ENCODE data around the gene XYLT1. TPM values are rescaled to one million over a fixed set of nuclear protein-coding genes. Genes with fewer than 3 reads are reported as not detected.

XYLT1 gene
- total RNA-seq, 1 experiment from 2014 or later, result 12.5 TPM

DNA sequence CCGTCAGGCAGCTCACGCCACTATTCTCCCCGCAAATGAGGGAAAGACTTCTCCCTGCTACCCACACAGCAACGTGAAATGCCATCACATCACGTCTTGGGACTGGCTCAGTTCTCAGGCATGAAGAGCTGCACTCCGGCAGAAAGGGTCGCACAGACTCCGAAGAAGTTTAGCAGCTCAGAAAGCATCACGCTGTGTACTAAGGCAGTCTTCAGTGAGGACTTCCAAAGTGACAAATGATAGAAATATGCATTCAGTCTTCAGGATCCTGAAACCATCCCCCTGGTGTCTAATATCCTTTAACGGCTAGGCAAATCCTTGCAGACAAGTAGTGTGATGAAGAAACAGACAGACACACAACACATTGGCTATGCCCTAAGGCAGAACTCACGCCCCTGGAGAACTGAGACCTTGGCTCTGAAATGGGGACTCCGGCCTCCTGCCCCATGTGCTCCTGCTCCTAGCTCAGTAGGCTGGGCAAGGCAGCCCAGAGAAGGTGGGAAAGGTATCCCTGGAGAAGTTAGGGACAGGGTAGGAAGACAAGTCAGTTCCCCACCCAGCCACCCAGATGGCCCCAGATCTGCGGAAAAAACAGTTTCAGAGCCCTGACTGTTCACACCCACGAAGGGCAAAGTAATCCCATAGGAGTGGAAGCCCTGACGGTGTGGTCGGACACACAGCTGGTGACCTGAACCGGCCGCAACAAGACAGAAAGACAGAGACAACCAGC is 1.6 kb downstream of the XYLT1 start:
- POLR2A ChIA-PET, result no interaction called here
- peak in 1 of 2 experiments; percentile 3 for DNase-seq
- CTCF ChIA-PET, result interaction anchor here (1.2 kb wide), 1 partner anchor 110 kb away, joined by 3 read pairs; no protein-coding TSS in a partner anchor
- Histone ChIP-seq H3K27me3 (replicated peaks; ENCODE audit: control insufficient read depth, insufficient read depth, low read length) (no peaks in the 10 kb centered on the region), H3K9me3 (no peaks in the 10 kb centered on the region), H3K4me1 (peaks cover 51% of the 10 kb centered on the region), H3K4me3 (ENCODE audit: low read depth, low read length) (peak overlapping the region; percentile 66), H3K36me3 (ENCODE audit: control insufficient read depth, insufficient read depth, low read length) (no peaks in the 10 kb centered on the region)
- H3K4me3 Mint-ChIP-seq (ENCODE audit: unreplicated experiment), result peak overlapping the region; percentile 79
- no peaks in the 10 kb centered on the region for H3K27me3 Mint-ChIP-seq (ENCODE audit: insufficient read depth, unreplicated experiment)
- H3K36me3 Mint-ChIP-seq (ENCODE audit: insufficient read depth, unreplicated experiment), result no peaks in the 10 kb centered on the region
- TSS peak; percentile 10 for BruUV-seq (replicated peaks)
- intact Hi-C loops (cut with micrococcal nuclease; ENCODE audit: unreplicated experiment), result loop anchor here (5.0 to 10.0 kb wide), 3 partner anchors 84 to 257 kb away; no protein-coding TSS in a partner anchor
- TF ChIP-seq, protein P1, sequence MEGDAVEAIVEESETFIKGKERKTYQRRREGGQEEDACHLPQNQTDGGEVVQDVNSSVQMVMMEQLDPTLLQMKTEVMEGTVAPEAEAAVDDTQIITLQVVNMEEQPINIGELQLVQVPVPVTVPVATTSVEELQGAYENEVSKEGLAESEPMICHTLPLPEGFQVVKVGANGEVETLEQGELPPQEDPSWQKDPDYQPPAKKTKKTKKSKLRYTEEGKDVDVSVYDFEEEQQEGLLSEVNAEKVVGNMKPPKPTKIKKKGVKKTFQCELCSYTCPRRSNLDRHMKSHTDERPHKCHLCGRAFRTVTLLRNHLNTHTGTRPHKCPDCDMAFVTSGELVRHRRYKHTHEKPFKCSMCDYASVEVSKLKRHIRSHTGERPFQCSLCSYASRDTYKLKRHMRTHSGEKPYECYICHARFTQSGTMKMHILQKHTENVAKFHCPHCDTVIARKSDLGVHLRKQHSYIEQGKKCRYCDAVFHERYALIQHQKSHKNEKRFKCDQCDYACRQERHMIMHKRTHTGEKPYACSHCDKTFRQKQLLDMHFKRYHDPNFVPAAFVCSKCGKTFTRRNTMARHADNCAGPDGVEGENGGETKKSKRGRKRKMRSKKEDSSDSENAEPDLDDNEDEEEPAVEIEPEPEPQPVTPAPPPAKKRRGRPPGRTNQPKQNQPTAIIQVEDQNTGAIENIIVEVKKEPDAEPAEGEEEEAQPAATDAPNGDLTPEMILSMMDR (IDR thresholded peaks at IDR 0.05; ENCODE audit: insufficient read depth in 1 of 2, low read depth in 1 of 2, low read length in 1 of 2, severe bottlenecking in 1 of 2, unreplicated experiment in 1 of 2), result no peak
- H3K27ac Mint-ChIP-seq (ENCODE audit: unreplicated experiment), result peak overlapping the region; percentile 49
- H3K4me1 Mint-ChIP-seq (ENCODE audit: low read depth, unreplicated experiment), result peaks cover 36% of the 10 kb centered on the region
- H3K9me3 Mint-ChIP-seq (ENCODE audit: unreplicated experiment), result no peaks in the 10 kb centered on the region

- H3K4me3 ChIP-seq (ENCODE audit: low read depth, low read length), result no peak overlapping the region
- Mint-ChIP-seq H3K36me3 (ENCODE audit: insufficient read depth, unreplicated experiment) (no peaks in the 10 kb centered on the region), H3K27me3 (ENCODE audit: insufficient read depth, unreplicated experiment) (no peaks in the 10 kb centered on the region), H3K9me3 (ENCODE audit: unreplicated experiment) (no peaks in the 10 kb centered on the region), H3K4me1 (ENCODE audit: low read depth, unreplicated experiment) (peaks cover 42% of the 10 kb centered on the region), H3K27ac (ENCODE audit: unreplicated experiment) (peak overlapping the region; percentile 11), H3K4me3 (ENCODE audit: unreplicated experiment) (peak overlapping the region; percentile 79)
- intact Hi-C loops (cut with micrococcal nuclease; ENCODE audit: unreplicated experiment), result loop anchor here (5.0 to 10.0 kb wide), 3 partner anchors 84 to 256 kb away; no protein-coding TSS in a partner anchor
- TF ChIP-seq, protein P1 (IDR thresholded peaks at IDR 0.05; ENCODE audit: insufficient read depth in 1 of 2, low read depth in 1 of 2, low read length in 1 of 2, severe bottlenecking in 1 of 2, unreplicated experiment in 1 of 2), result no peak
- no peaks in the 10 kb centered on the region for H3K36me3 ChIP-seq (ENCODE audit: control insufficient read depth, insufficient read depth, low read length)
- peaks cover 51% of the 10 kb centered on the region for H3K4me1 ChIP-seq
- H3K9me3 ChIP-seq, result no peaks in the 10 kb centered on the region
- POLR2A ChIA-PET, result no interaction called here
- DNase-seq, result no peak
- CTCF ChIA-PET, result interaction anchor here (1.0 to 1.3 kb wide), 3 partner anchors 111 to 191 kb away, joined by 3 to 6 read pairs (median 3); no protein-coding TSS in a partner anchor
- no TSS peak for BruUV-seq (replicated peaks)
- no peaks in the 10 kb centered on the region for H3K27me3 ChIP-seq (replicated peaks; ENCODE audit: control insufficient read depth, insufficient read depth, low read length)
Measured at GRCh38 chr16:17468611-17469010, 2.1 kb downstream of the XYLT1 start.

GRCh38 chr16:17467923-17468540 is 2.7 kb downstream of the XYLT1 start:
- H3K27ac Mint-ChIP-seq (ENCODE audit: unreplicated experiment), result peak overlapping the region; percentile 11
- no peaks in the 10 kb centered on the region for H3K9me3 Mint-ChIP-seq (ENCODE audit: unreplicated experiment)
- Histone ChIP-seq H3K9me3 (no peaks in the 10 kb centered on the region), H3K36me3 (ENCODE audit: control insufficient read depth, insufficient read depth, low read length) (no peaks in the 10 kb centered on the region), H3K4me3 (ENCODE audit: low read depth, low read length) (no peak overlapping the region), H3K4me1 (peaks cover 51% of the 10 kb centered on the region), H3K27me3 (replicated peaks; ENCODE audit: control insufficient read depth, insufficient read depth, low read length) (no peaks in the 10 kb centered on the region)
- no peaks in the 10 kb centered on the region for H3K27me3 Mint-ChIP-seq (ENCODE audit: insufficient read depth, unreplicated experiment)
- H3K36me3 Mint-ChIP-seq (ENCODE audit: insufficient read depth, unreplicated experiment), result no peaks in the 10 kb centered on the region
- peak overlapping the region; percentile 79 for H3K4me3 Mint-ChIP-seq (ENCODE audit: unreplicated experiment)
- POLR2A ChIA-PET, result interaction anchor here (0.5 kb wide), 1 partner anchor 213 kb away, joined by 8 read pairs; no protein-coding TSS in a partner anchor
- BruUV-seq (replicated peaks), result no TSS peak
- TF ChIP-seq, protein P1 (IDR thresholded peaks at IDR 0.05; ENCODE audit: insufficient read depth in 1 of 2, low read depth in 1 of 2, low read length in 1 of 2, severe bottlenecking in 1 of 2, unreplicated experiment in 1 of 2), result peak; percentile 48 to 68
- DNase-seq, result peak; percentile 49 to 62
- peaks cover 43% of the 10 kb centered on the region for H3K4me1 Mint-ChIP-seq (ENCODE audit: low read depth, unreplicated experiment)
- CTCF ChIA-PET, result interaction anchor here (0.5 to 1.3 kb wide), 9 partner anchors 14 to 274 kb away, joined by 3 to 6 read pairs (median 3); no protein-coding TSS in a partner anchor
- intact Hi-C loops (cut with micrococcal nuclease; ENCODE audit: unreplicated experiment), result loop anchor here (5.0 to 10.0 kb wide), 3 partner anchors 83 to 256 kb away; no protein-coding TSS in a partner anchor
